HG03025 (cell line): Measurements from ENCODE around the gene SCP2D1.
"Not testable (repeated sequence)": the region's sequence is repeated elsewhere in the genome, so short reads cannot be mapped to it uniquely, and the experiment has no call there.

Experiments
- ATAC-seq: cut with Tn5 transposase; IDR thresholded peaks from one replicate; pipeline ENCODE4 v1.9.1; 2021; ENCODE audit warnings: mild to moderate bottlenecking, moderate library complexity; ENCODE audit not compliant: unreplicated experiment, low FRiP score

SCP2D1 gene

GRCh38 chr20:18813483-18813882, at the start of gene SCP2D1:
TSS of gene SCP2D1 (plus strand) at chr20:18813783. CDS start at chr20:18813816, 33 bp downstream.
- ATAC-seq = no peak

- no peak for ATAC-seq
Observed at GRCh38 chr20:18767676-18768075, 45.9 kb upstream of the SCP2D1 start.

- no peak for ATAC-seq
Observed at GRCh38 chr20:18773566-18773965, 40.0 kb upstream of the SCP2D1 start.

- no peak for ATAC-seq
Observed at GRCh38 chr20:18774207-18774606, 39.4 kb upstream of the SCP2D1 start.

GRCh38 chr20:18775633-18776032, 38.0 kb upstream of the SCP2D1 start:
- ATAC-seq = no peak

- no peak for ATAC-seq
Observed at GRCh38 chr20:18778690-18779392, 34.7 kb upstream of the SCP2D1 start.

- ATAC-seq = no peak
Observed at GRCh38 chr20:18780385-18781130, 33.0 kb upstream of the SCP2D1 start.

GRCh38 chr20:18781509-18781908, 32.1 kb upstream of the SCP2D1 start:
- ATAC-seq = no peak

GRCh38 chr20:18783385-18783959, 30.1 kb upstream of the SCP2D1 start:
- ATAC-seq = no peak

GRCh38 chr20:18787046-18787445, 26.5 kb upstream of the SCP2D1 start:
- not testable (repeated sequence) for ATAC-seq

GRCh38 chr20:18788021-18788420, 25.6 kb upstream of the SCP2D1 start:
- ATAC-seq = no peak

GRCh38 chr20:18790787-18791186, 22.8 kb upstream of the SCP2D1 start:
- no peak for ATAC-seq

- ATAC-seq = peak; percentile 98
Observed at GRCh38 chr20:18793625-18794427, 19.8 kb upstream of the SCP2D1 start.

- peak; percentile 11 for ATAC-seq
Observed at GRCh38 chr20:18794428-18794787, 19.2 kb upstream of the SCP2D1 start.

- no peak for ATAC-seq
Observed at GRCh38 chr20:18795366-18795765, 18.2 kb upstream of the SCP2D1 start.

GRCh38 chr20:18796282-18796833, 17.2 kb upstream of the SCP2D1 start:
- no peak for ATAC-seq

GRCh38 chr20:18801516-18801915, 12.1 kb upstream of the SCP2D1 start:
- no peak for ATAC-seq

- no peak for ATAC-seq
Observed at GRCh38 chr20:18802012-18802634, 11.5 kb upstream of the SCP2D1 start.

- no peak for ATAC-seq
Observed at GRCh38 chr20:18805881-18806280, 7.7 kb upstream of the SCP2D1 start.

GRCh38 chr20:18808712-18809111, 4.9 kb upstream of the SCP2D1 start:
- no peak for ATAC-seq
